Smooth muscle cell (in vitro differentiated cells): ENCODE measurements around the gene DMAC2L. TPM values are rescaled to one million over a fixed set of nuclear protein-coding genes. Genes with fewer than 3 reads are reported as not detected.

ENCODE experiments used
- DNase-seq: peaks from one replicate; lab custom pipeline; 2025; ENCODE audit not compliant: unreplicated experiment; lab: John Stamatoyannopoulos, UW
- H2AFZ ChIP-seq: fragments of 200-600 bp; sonication (generic); 2 replicates; pipeline ENCODE4 v1.6.0; 2016; ENCODE audit warnings: antibody characterized with exemption, low read depth, mild to moderate bottlenecking
- H3F3A ChIP-seq: fragments of 200-600 bp; sonication (generic); 2 replicates; pipeline ENCODE4 v1.6.0; 2017; ENCODE audit warnings: antibody characterized with exemption, low read depth
- H3K27ac ChIP-seq: fragments of 200-600 bp; sonication (generic); 2 replicates; pipeline ENCODE4 v1.5.1; 2016; ENCODE audit warnings: low read depth, mild to moderate bottlenecking
- H3K27me3 ChIP-seq: fragments of 200-600 bp; sonication (generic); 2 replicates; pipeline ENCODE4 v1.6.1; 2016; ENCODE audit warnings: low read depth, mild to moderate bottlenecking
- H3K36me3 ChIP-seq: fragments of 200-600 bp; sonication (generic); 2 replicates; pipeline ENCODE4 v1.5.1; 2016; ENCODE audit warnings: low read depth
- H3K4me1 ChIP-seq: fragments of 200-600 bp; sonication (generic); 2 replicates; pipeline ENCODE4 v1.5.1; 2016; ENCODE audit warnings: low read depth
- H3K4me2 ChIP-seq: fragments of 200-600 bp; sonication (generic); 2 replicates; pipeline ENCODE4 v1.6.0; 2016; ENCODE audit warnings: mild to moderate bottlenecking
- H3K4me3 ChIP-seq: fragments of 200-600 bp; sonication (generic); 2 replicates; pipeline ENCODE4 v1.5.1; 2016; ENCODE audit warnings: mild to moderate bottlenecking
- H3K79me2 ChIP-seq: fragments of 200-600 bp; sonication (generic); 2 replicates; pipeline ENCODE4 v1.6.0; 2016; ENCODE audit warnings: low read depth, mild to moderate bottlenecking
- H3K9ac ChIP-seq: fragments of 200-600 bp; sonication (generic); 2 replicates; pipeline ENCODE4 v1.6.0; 2016; ENCODE audit warnings: low read depth
- H3K9me3 ChIP-seq: fragments of 200-600 bp; sonication (generic); replicated peaks from 2 replicates; pipeline ENCODE4 v1.5.1; 2016; ENCODE audit warnings: low read depth
- H4K20me1 ChIP-seq: fragments of 200-600 bp; sonication (generic); 2 replicates; pipeline ENCODE4 v1.6.0; 2016; ENCODE audit warnings: low read depth
- CTCF ChIP-seq: fragments of 200-600 bp; sonication (generic); IDR thresholded peaks from 2 replicates; pipeline ENCODE4 v1.5.1; 2017; ENCODE audit warnings: borderline replicate concordance, mild to moderate bottlenecking, antibody characterized with exemption; ENCODE audit not compliant: insufficient read depth, poor library complexity, severe bottlenecking
- WGBS: methylation state at CpG from one replicate; pipeline ENCODE4 v1.1.7; 2016; ENCODE audit warnings: low lambda C conversion rate; 5-methylcytosine and 5-hydroxymethylcytosine counted together
- polyA plus RNA-seq: library from polyadenylated mRNA; unstranded; fragments of >200 nt; fragmentation: Nextera tagmentation; extraction: Ambion mirVana; gene quantifications from 2 replicates; pipeline ENCODE4 v1.2.1, GENCODE V29; 2016
- total RNA-seq: library from RNA; depleted of rRNA; stranded (reverse); fragments of >200 nt; gene quantifications from 2 replicates; pipeline ENCODE4 v1.2.3, GENCODE V29; 2014

Gene DMAC2L
- total and polyA plus RNA-seq, 2 experiments from 2014 or later = 1.6 to 8.5 TPM

- H3K27ac ChIP-seq = no peak overlapping the region
- no peak overlapping the region for H2AFZ ChIP-seq
- no peaks in the 10 kb centered on the region for H3K36me3 ChIP-seq
- H3F3A ChIP-seq = no peaks in the 10 kb centered on the region
- no peaks in the 10 kb centered on the region for H4K20me1 ChIP-seq
- 80% methylated on average over 8 of the region's 8 CpGs for WGBS
- TF ChIP-seq CTCF = no peak
- H3K9me3 ChIP-seq = no peaks in the 10 kb centered on the region
- no peaks in the 10 kb centered on the region for H3K27me3 ChIP-seq
- DNase-seq = no peak
- no peaks in the 10 kb centered on the region for H3K79me2 ChIP-seq
- H3K4me2 ChIP-seq = no peak overlapping the region
- H3K4me1 ChIP-seq = no peaks in the 10 kb centered on the region
- no peak overlapping the region for H3K4me3 ChIP-seq
- no peak overlapping the region for H3K9ac ChIP-seq
These were observed 8.2 kb upstream of the DMAC2L start for GRCh38 chr14:50303744-50304471.

- no peaks in the 10 kb centered on the region for H3F3A ChIP-seq
- no peak overlapping the region for H3K4me2 ChIP-seq
- 90% methylated on average over 4 of the region's 4 CpGs for whole genome bisulfite sequencing
- H3K79me2 ChIP-seq = peaks cover 14% of the 10 kb centered on the region
- H2AFZ ChIP-seq = no peak overlapping the region
- no peak overlapping the region for H3K27ac ChIP-seq
- no peak overlapping the region for H3K4me3 ChIP-seq
- no peak for DNase-seq
- H4K20me1 ChIP-seq = no peaks in the 10 kb centered on the region
- H3K36me3 ChIP-seq = no peaks in the 10 kb centered on the region
- H3K9me3 ChIP-seq = no peaks in the 10 kb centered on the region
- H3K9ac ChIP-seq = no peak overlapping the region
- H3K27me3 ChIP-seq = no peaks in the 10 kb centered on the region
- TF ChIP-seq CTCF = no peak
- H3K4me1 ChIP-seq = peaks cover 12% of the 10 kb centered on the region
These were observed 3.7 kb upstream of the DMAC2L start for GRCh38 chr14:50308363-50308915.

GRCh38 chr14:50310445-50310844 lies 1.7 kb upstream of the DMAC2L start:
- Histone ChIP-seq H3F3A (no peaks in the 10 kb centered on the region), H3K9me3 (no peaks in the 10 kb centered on the region), H4K20me1 (no peaks in the 10 kb centered on the region), H3K4me3 (peak overlapping the region; percentile 71), H2AFZ (no peak overlapping the region), H3K27me3 (no peaks in the 10 kb centered on the region), H3K4me2 (peak overlapping the region; percentile 92), H3K36me3 (no peaks in the 10 kb centered on the region), H3K9ac (no peak overlapping the region), H3K4me1 (peaks cover 12% of the 10 kb centered on the region), H3K27ac (no peak overlapping the region), H3K79me2 (peaks cover 19% of the 10 kb centered on the region)
- TF ChIP-seq CTCF = no peak
- DNase-seq = no peak
- WGBS = 94% methylated on average over 4 of the region's 4 CpGs
